GM18519 (cell line): ENCODE results near the gene HMGXB4.
A peak's percentile ranks its signal among the peaks of the same experiment; 100 is the strongest.
"Not testable (repeated sequence)": the region's sequence is repeated elsewhere in the genome, so short reads cannot be mapped to it uniquely, and the experiment has no call there.

Source experiments
- ATAC-seq: cut with Tn5 transposase; IDR thresholded peaks from one replicate; pipeline ENCODE4 v1.9.1; 2021; ENCODE audit warnings: mild to moderate bottlenecking, moderate library complexity; ENCODE audit not compliant: unreplicated experiment, low FRiP score

Gene HMGXB4

GRCh38 chr22:35257321-35258190 is at the start of gene HMGXB4:
HMGXB4 (plus strand) TSS chr22:35257493; CDS start chr22:35262391, 4,898 bp downstream.
- ATAC-seq, result peak; percentile 66

GRCh38 chr22:35208003-35208402 is 49.3 kb upstream of the HMGXB4 start:
- ATAC-seq, result no peak

- ATAC-seq, result no peak
Observed at GRCh38 chr22:35209203-35209602, 48.1 kb upstream of the HMGXB4 start.

- no peak for ATAC-seq
Observed at GRCh38 chr22:35212009-35212408, 45.3 kb upstream of the HMGXB4 start.

GRCh38 chr22:35212996-35213395 is 44.3 kb upstream of the HMGXB4 start:
- ATAC-seq, result no peak

- no peak for ATAC-seq
Observed at GRCh38 chr22:35214968-35215367, 42.3 kb upstream of the HMGXB4 start.

GRCh38 chr22:35215993-35216392 is 41.3 kb upstream of the HMGXB4 start:
- ATAC-seq, result no peak

GRCh38 chr22:35217527-35217926 is 39.8 kb upstream of the HMGXB4 start:
- ATAC-seq, result no peak

GRCh38 chr22:35218079-35218478 is 39.2 kb upstream of the HMGXB4 start:
- ATAC-seq, result no peak

GRCh38 chr22:35219012-35219411 is 38.3 kb upstream of the HMGXB4 start:
- no peak for ATAC-seq

GRCh38 chr22:35220221-35220620 is 37.1 kb upstream of the HMGXB4 start:
- ATAC-seq, result no peak

- ATAC-seq, result no peak
Observed at GRCh38 chr22:35225010-35225409, 32.3 kb upstream of the HMGXB4 start.

GRCh38 chr22:35226958-35227647 is 30.2 kb upstream of the HMGXB4 start:
- ATAC-seq, result no peak

GRCh38 chr22:35229865-35230264 is 27.4 kb upstream of the HMGXB4 start:
- no peak for ATAC-seq

- ATAC-seq, result no peak
Observed at GRCh38 chr22:35230417-35230816, 26.9 kb upstream of the HMGXB4 start.

- no peak for ATAC-seq
Observed at GRCh38 chr22:35230839-35231584, 26.3 kb upstream of the HMGXB4 start.

GRCh38 chr22:35231585-35232084 is 25.7 kb upstream of the HMGXB4 start:
- no peak for ATAC-seq

- not testable (repeated sequence) for ATAC-seq
Observed at GRCh38 chr22:35238749-35239148, 18.5 kb upstream of the HMGXB4 start.

GRCh38 chr22:35244507-35244906 is 12.8 kb upstream of the HMGXB4 start:
- ATAC-seq, result not testable (repeated sequence)

- ATAC-seq, result no peak
Observed at GRCh38 chr22:35250156-35250555, 7.1 kb upstream of the HMGXB4 start.

GRCh38 chr22:35253946-35254345 is 3.3 kb upstream of the HMGXB4 start:
- ATAC-seq, result no peak
